Smooth muscle cell (in vitro differentiated cells): ENCODE results near the gene C1QL2. TPM values are rescaled to one million over a fixed set of nuclear protein-coding genes. Genes with fewer than 3 reads are reported as not detected.

Experiments
- DNase-seq: peaks from one replicate; lab custom pipeline; 2025; ENCODE audit not compliant: unreplicated experiment; lab: John Stamatoyannopoulos, UW
- H2AFZ ChIP-seq: fragments of 200-600 bp; sonication (generic); 2 replicates; pipeline ENCODE4 v1.6.0; 2016; ENCODE audit warnings: antibody characterized with exemption, low read depth, mild to moderate bottlenecking
- H3F3A ChIP-seq: fragments of 200-600 bp; sonication (generic); 2 replicates; pipeline ENCODE4 v1.6.0; 2017; ENCODE audit warnings: antibody characterized with exemption, low read depth
- H3K27ac ChIP-seq: fragments of 200-600 bp; sonication (generic); 2 replicates; pipeline ENCODE4 v1.5.1; 2016; ENCODE audit warnings: low read depth, mild to moderate bottlenecking
- H3K27me3 ChIP-seq: fragments of 200-600 bp; sonication (generic); 2 replicates; pipeline ENCODE4 v1.6.1; 2016; ENCODE audit warnings: low read depth, mild to moderate bottlenecking
- H3K36me3 ChIP-seq: fragments of 200-600 bp; sonication (generic); 2 replicates; pipeline ENCODE4 v1.5.1; 2016; ENCODE audit warnings: low read depth
- H3K4me1 ChIP-seq: fragments of 200-600 bp; sonication (generic); 2 replicates; pipeline ENCODE4 v1.5.1; 2016; ENCODE audit warnings: low read depth
- H3K4me2 ChIP-seq: fragments of 200-600 bp; sonication (generic); 2 replicates; pipeline ENCODE4 v1.6.0; 2016; ENCODE audit warnings: mild to moderate bottlenecking
- H3K4me3 ChIP-seq: fragments of 200-600 bp; sonication (generic); 2 replicates; pipeline ENCODE4 v1.5.1; 2016; ENCODE audit warnings: mild to moderate bottlenecking
- H3K79me2 ChIP-seq: fragments of 200-600 bp; sonication (generic); 2 replicates; pipeline ENCODE4 v1.6.0; 2016; ENCODE audit warnings: low read depth, mild to moderate bottlenecking
- H3K9ac ChIP-seq: fragments of 200-600 bp; sonication (generic); 2 replicates; pipeline ENCODE4 v1.6.0; 2016; ENCODE audit warnings: low read depth
- H3K9me3 ChIP-seq: fragments of 200-600 bp; sonication (generic); replicated peaks from 2 replicates; pipeline ENCODE4 v1.5.1; 2016; ENCODE audit warnings: low read depth
- H4K20me1 ChIP-seq: fragments of 200-600 bp; sonication (generic); 2 replicates; pipeline ENCODE4 v1.6.0; 2016; ENCODE audit warnings: low read depth
- WGBS: methylation state at CpG from one replicate; pipeline ENCODE4 v1.1.7; 2016; ENCODE audit warnings: low lambda C conversion rate; 5-methylcytosine and 5-hydroxymethylcytosine counted together
- polyA plus RNA-seq: library from polyadenylated mRNA; unstranded; fragments of >200 nt; fragmentation: Nextera tagmentation; extraction: Ambion mirVana; gene quantifications from 2 replicates; pipeline ENCODE4 v1.2.1, GENCODE V29; 2016
- total RNA-seq: library from RNA; depleted of rRNA; stranded (reverse); fragments of >200 nt; gene quantifications from 2 replicates; pipeline ENCODE4 v1.2.3, GENCODE V29; 2014
- TF ChIP-seq, protein P1 (sequence below): fragments of 200-600 bp; sonication (generic); IDR thresholded peaks from 2 replicates; pipeline ENCODE4 v1.5.1; 2017; ENCODE audit warnings: borderline replicate concordance, mild to moderate bottlenecking, antibody characterized with exemption; ENCODE audit not compliant: insufficient read depth, poor library complexity, severe bottlenecking

C1QL2 gene
- total and polyA plus RNA-seq, 2 experiments from 2014 or later = not detected

- Histone ChIP-seq H4K20me1 (no peaks in the 10 kb centered on the region), H3K9ac (no peak overlapping the region), H3K27ac (no peak overlapping the region), H3K4me2 (no peak overlapping the region), H3K4me1 (no peaks in the 10 kb centered on the region), H3K27me3 (no peaks in the 10 kb centered on the region), H3K79me2 (no peaks in the 10 kb centered on the region), H2AFZ (no peak overlapping the region), H3K4me3 (no peak overlapping the region), H3F3A (no peaks in the 10 kb centered on the region), H3K9me3 (no peaks in the 10 kb centered on the region), H3K36me3 (no peaks in the 10 kb centered on the region)
- 77% methylated on average over 4 of the region's 4 CpGs for WGBS
- TF ChIP-seq, protein P1, sequence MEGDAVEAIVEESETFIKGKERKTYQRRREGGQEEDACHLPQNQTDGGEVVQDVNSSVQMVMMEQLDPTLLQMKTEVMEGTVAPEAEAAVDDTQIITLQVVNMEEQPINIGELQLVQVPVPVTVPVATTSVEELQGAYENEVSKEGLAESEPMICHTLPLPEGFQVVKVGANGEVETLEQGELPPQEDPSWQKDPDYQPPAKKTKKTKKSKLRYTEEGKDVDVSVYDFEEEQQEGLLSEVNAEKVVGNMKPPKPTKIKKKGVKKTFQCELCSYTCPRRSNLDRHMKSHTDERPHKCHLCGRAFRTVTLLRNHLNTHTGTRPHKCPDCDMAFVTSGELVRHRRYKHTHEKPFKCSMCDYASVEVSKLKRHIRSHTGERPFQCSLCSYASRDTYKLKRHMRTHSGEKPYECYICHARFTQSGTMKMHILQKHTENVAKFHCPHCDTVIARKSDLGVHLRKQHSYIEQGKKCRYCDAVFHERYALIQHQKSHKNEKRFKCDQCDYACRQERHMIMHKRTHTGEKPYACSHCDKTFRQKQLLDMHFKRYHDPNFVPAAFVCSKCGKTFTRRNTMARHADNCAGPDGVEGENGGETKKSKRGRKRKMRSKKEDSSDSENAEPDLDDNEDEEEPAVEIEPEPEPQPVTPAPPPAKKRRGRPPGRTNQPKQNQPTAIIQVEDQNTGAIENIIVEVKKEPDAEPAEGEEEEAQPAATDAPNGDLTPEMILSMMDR = no peak
- no peak for DNase-seq
Observed at GRCh38 chr2:119177838-119178190, 19.3 kb upstream of the C1QL2 start.

DNA sequence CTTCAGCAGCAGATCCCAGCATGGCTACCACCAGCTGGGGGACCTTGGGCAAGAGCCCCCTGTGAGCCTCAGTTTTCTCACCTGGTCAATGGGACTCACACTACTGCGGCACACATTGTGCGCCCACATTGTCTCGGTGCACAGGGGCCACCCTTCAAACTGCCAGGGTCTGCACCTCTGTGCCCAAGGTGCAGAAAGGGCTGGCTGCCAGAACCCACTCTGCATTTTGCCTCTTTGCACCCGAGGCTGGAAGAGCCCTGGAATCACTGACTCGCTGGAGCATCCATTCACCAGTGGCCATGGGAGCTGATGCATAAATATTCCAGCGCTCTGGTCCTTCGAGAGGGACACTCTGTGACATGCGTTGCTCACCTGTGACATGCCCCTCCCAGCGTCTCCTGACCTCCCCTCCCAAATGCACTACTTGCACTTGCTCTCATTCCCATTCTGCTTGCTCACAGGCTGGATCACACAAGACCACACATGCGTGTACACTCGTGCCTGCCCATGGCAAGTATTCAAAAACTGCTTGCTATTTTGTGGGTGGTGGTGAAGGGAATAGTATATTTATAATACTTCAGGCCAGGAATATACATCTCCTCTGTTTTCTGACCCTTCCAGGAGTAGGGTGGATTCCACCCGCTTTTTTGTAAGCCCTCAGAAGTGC lies 18.8 kb upstream of the C1QL2 start:
- H3K27ac ChIP-seq = no peak overlapping the region
- no peak for DNase-seq
- H3K79me2 ChIP-seq = no peaks in the 10 kb centered on the region
- no peaks in the 10 kb centered on the region for H3K27me3 ChIP-seq
- no peaks in the 10 kb centered on the region for H3K4me1 ChIP-seq
- H3F3A ChIP-seq = no peaks in the 10 kb centered on the region
- no peaks in the 10 kb centered on the region for H4K20me1 ChIP-seq
- H3K9ac ChIP-seq = no peak overlapping the region
- H3K4me2 ChIP-seq = no peak overlapping the region
- H3K9me3 ChIP-seq = no peaks in the 10 kb centered on the region
- no peak overlapping the region for H2AFZ ChIP-seq
- H3K4me3 ChIP-seq = no peak overlapping the region
- no peaks in the 10 kb centered on the region for H3K36me3 ChIP-seq
- TF ChIP-seq, protein P1 = no peak
- 92% methylated on average over 12 of the region's 12 CpGs for WGBS

DNA sequence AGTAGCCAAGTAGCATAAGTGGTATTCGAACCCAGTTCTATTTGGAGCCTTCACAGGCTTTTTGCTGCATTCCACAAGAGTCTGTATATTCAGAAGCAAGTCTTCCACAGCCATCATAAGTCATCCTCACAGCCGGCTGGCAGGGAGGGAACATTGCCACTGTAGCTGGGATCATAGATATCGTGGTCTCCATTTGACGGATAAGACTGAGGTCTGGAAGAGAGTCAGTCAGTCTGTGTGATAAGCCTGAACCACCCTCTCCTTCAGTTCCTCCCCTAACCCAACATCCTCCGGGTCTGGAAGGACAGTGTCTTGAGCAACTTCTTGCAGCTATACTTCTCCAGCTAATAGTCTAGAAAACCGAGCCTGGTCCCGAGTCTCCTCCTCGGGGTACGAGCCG lies 17.0 kb upstream of the C1QL2 start:
- Histone ChIP-seq H4K20me1 (no peaks in the 10 kb centered on the region), H3K9ac (no peak overlapping the region), H3K27ac (no peak overlapping the region), H3F3A (no peaks in the 10 kb centered on the region), H3K4me1 (no peaks in the 10 kb centered on the region), H3K9me3 (no peaks in the 10 kb centered on the region), H2AFZ (no peak overlapping the region), H3K4me3 (no peak overlapping the region), H3K4me2 (no peak overlapping the region), H3K36me3 (no peaks in the 10 kb centered on the region), H3K27me3 (no peaks in the 10 kb centered on the region), H3K79me2 (no peaks in the 10 kb centered on the region)
- WGBS = 83% methylated on average over 10 of the region's 10 CpGs
- no peak for DNase-seq
- TF ChIP-seq, protein P1 = no peak

GRCh38 chr2:119174993-119175347 lies 16.4 kb upstream of the C1QL2 start:
- Histone ChIP-seq H3K4me1 (no peaks in the 10 kb centered on the region), H3K4me2 (no peak overlapping the region), H3K27me3 (peaks cover under 1% of the 10 kb centered on the region), H4K20me1 (no peaks in the 10 kb centered on the region), H3K79me2 (no peaks in the 10 kb centered on the region), H2AFZ (no peak overlapping the region), H3K9ac (no peak overlapping the region), H3F3A (no peaks in the 10 kb centered on the region), H3K4me3 (no peak overlapping the region), H3K36me3 (no peaks in the 10 kb centered on the region), H3K27ac (no peak overlapping the region), H3K9me3 (no peaks in the 10 kb centered on the region)
- DNase-seq = no peak
- WGBS = 83% methylated on average over 6 of the region's 6 CpGs
- TF ChIP-seq, protein P1 = no peak
